H1 (cell line): ENCODE data around the gene IP6K1. TPM values are rescaled to one million over a fixed set of nuclear protein-coding genes. Genes with fewer than 3 reads are reported as not detected.

ENCODE experiments used
- CTCF ChIA-PET: fragments of 300-600 bp; sonication (Branson Sonifier 250); formaldehyde crosslinking; loops from one replicate; lab custom pipeline; 2021; ENCODE audit not compliant: partially characterized antibody; lab: Charles Lee
- POLR2A ChIA-PET: fragments of 300-600 bp; sonication (Branson Sonifier 250); formaldehyde crosslinking; loops from one replicate; lab custom pipeline; 2021; ENCODE audit warnings: inconsistent platforms; ENCODE audit not compliant: partially characterized antibody; lab: Charles Lee
- DNase-seq, 2 experiments: peaks; one replicate each; pipeline versions ENCODE4 v3.0.0 to v3.0.0-alpha.2; 2010 to 2022; ENCODE audit warnings: low spot score in 2 of 2, low read depth in 1 of 2, mixed read lengths in 1 of 2
- FAIRE-seq: peaks from 2 replicates; lab custom pipeline; 2011; peaks lifted over from hg19 to GRCh38; lab: Jason Lieb, UNC
- H2AFZ ChIP-seq: 2 replicates; pipeline ENCODE4 v1.8.1; 2012; ENCODE audit warnings: low read length, inconsistent platforms
- H2AK5ac ChIP-seq: 2 replicates; pipeline ENCODE4 v1.6.1; 2013; ENCODE audit warnings: low read depth, low read length
- H2BK120ac ChIP-seq: replicated peaks from 2 replicates; pipeline ENCODE3; 2013; ENCODE audit warnings: low read depth, low read length, inconsistent platforms
- H2BK12ac ChIP-seq: 2 replicates; pipeline ENCODE4 v1.6.1; 2013; ENCODE audit warnings: low read depth, low read length
- H2BK15ac ChIP-seq: 2 replicates; pipeline ENCODE4 v1.6.1; 2013; ENCODE audit warnings: low read length
- H2BK20ac ChIP-seq: 2 replicates; pipeline ENCODE4 v1.6.1; 2013; ENCODE audit warnings: low read length
- H2BK5ac ChIP-seq: 2 replicates; pipeline ENCODE4 v1.6.1; 2013; ENCODE audit warnings: low read depth, low read length
- H3K14ac ChIP-seq: 2 replicates; pipeline ENCODE4 v1.6.1; 2013; ENCODE audit warnings: inconsistent platforms; ENCODE audit not compliant: insufficient read length
- H3K18ac ChIP-seq: 2 replicates; pipeline ENCODE4 v1.6.1; 2013; ENCODE audit warnings: low read length; ENCODE audit errors: extremely low read depth
- H3K23ac ChIP-seq: 2 replicates; pipeline ENCODE4 v1.6.1; 2013; ENCODE audit warnings: inconsistent platforms; ENCODE audit not compliant: insufficient read length
- H3K23me2 ChIP-seq: 2 replicates; pipeline ENCODE4 v1.6.1; 2013; ENCODE audit warnings: low read depth, low read length
- H3K27ac ChIP-seq: 2 replicates; pipeline ENCODE4 v1.6.1; 2011; ENCODE audit warnings: low read depth, low read length, inconsistent platforms
- H3K27me3 ChIP-seq, 4 experiments: replicated peaks in 1 of 4; 1 replicate in 1 of 4; 2 replicates in 3 of 4; pipeline versions ENCODE4 v1.6.1 to v1.8.1; 2011 to 2013; ENCODE audit warnings: low read length in 3 of 4, mild to moderate bottlenecking in 3 of 4, inconsistent platforms in 2 of 4, mixed read lengths in 2 of 4, moderate library complexity in 1 of 4; ENCODE audit not compliant: control insufficient read depth in 3 of 4, insufficient read depth in 3 of 4; ENCODE audit errors: extremely low read depth in 1 of 4
- H3K36me3 ChIP-seq, 4 experiments: 2 replicates each; pipeline versions ENCODE4 v1.6.1 to v1.8.1; 2011 to 2013; ENCODE audit warnings: mild to moderate bottlenecking in 4 of 4, low read length in 3 of 4, moderate library complexity in 2 of 4, control low read depth in 1 of 4, inconsistent platforms in 1 of 4; ENCODE audit not compliant: insufficient read depth in 4 of 4, control insufficient read depth in 2 of 4
- H3K4ac ChIP-seq: replicated peaks from 2 replicates; pipeline ENCODE3; 2013; ENCODE audit warnings: low read length, low read depth, mixed read lengths, inconsistent platforms; ENCODE audit not compliant: insufficient read length
- H3K4me1 ChIP-seq, 4 experiments: replicated peaks in 1 of 4; 1 replicate in 1 of 4; 2 replicates in 3 of 4; pipeline versions ENCODE4 v1.6.1 to v1.8.1; 2011 to 2013; ENCODE audit warnings: low read length in 3 of 4, inconsistent platforms in 2 of 4, mixed read lengths in 1 of 4; ENCODE audit not compliant: insufficient read depth in 4 of 4, control insufficient read depth in 3 of 4
- H3K4me2 ChIP-seq, 2 experiments: 2 replicates each; pipeline versions ENCODE4 v1.6.1 to v1.8.1; 2011 to 2013; ENCODE audit warnings: low read depth in 2 of 2, low read length in 2 of 2, control low read depth in 1 of 2, inconsistent platforms in 1 of 2, mild to moderate bottlenecking in 1 of 2; ENCODE audit not compliant: insufficient read depth in 1 of 2
- H3K4me3 ChIP-seq, 4 experiments: fragments of 200-600, 300-600 bp in 1 of 4; sonication (generic), shearing (Covaris generic), sonication (Bioruptor Twin) in 1 of 4; 2 replicates each; pipeline versions ENCODE4 v1.5.1 to v1.8.1; 2011 to 2016; ENCODE audit warnings: low read length in 4 of 4, low read depth in 3 of 4, control low read depth in 2 of 4, inconsistent platforms in 2 of 4, mild to moderate bottlenecking in 2 of 4, mixed read lengths in 1 of 4, moderate library complexity in 1 of 4; ENCODE audit not compliant: insufficient read depth in 2 of 4; ENCODE audit errors: extremely low read depth in 1 of 4
- H3K56ac ChIP-seq: replicated peaks from 2 replicates; pipeline ENCODE3; 2013; ENCODE audit warnings: low read depth, mild to moderate bottlenecking, mixed read lengths, low read length, inconsistent platforms; ENCODE audit not compliant: insufficient read length
- H3K79me1 ChIP-seq: 2 replicates; pipeline ENCODE4 v1.6.1; 2013; ENCODE audit warnings: low read depth, low read length, control low read depth
- H3K79me2 ChIP-seq, 2 experiments: 2 replicates each; pipeline versions ENCODE4 v1.6.1 to v1.8.1; 2012 to 2013; ENCODE audit warnings: low read length in 2 of 2, mild to moderate bottlenecking in 2 of 2, inconsistent platforms in 1 of 2; ENCODE audit not compliant: insufficient read depth in 2 of 2, control insufficient read depth in 1 of 2
- H3K9ac ChIP-seq, 4 experiments: replicated peaks in 1 of 4; 1 replicate in 1 of 4; 2 replicates in 3 of 4; pipeline versions ENCODE4 v1.6.1 to v1.8.1; 2011 to 2013; ENCODE audit warnings: low read depth in 3 of 4, low read length in 3 of 4, control low read depth in 2 of 4, mild to moderate bottlenecking in 2 of 4, moderate library complexity in 2 of 4, inconsistent platforms in 1 of 4; ENCODE audit errors: extremely low read depth in 1 of 4
- H3K9me3 ChIP-seq, 2 experiments: 2 replicates each; pipeline versions ENCODE4 v1.6.1 to v1.8.1; 2012 to 2013; ENCODE audit warnings: mild to moderate bottlenecking in 2 of 2, moderate library complexity in 2 of 2, control low read depth in 1 of 2, inconsistent platforms in 1 of 2, low read depth in 1 of 2, low read length in 1 of 2, mixed read lengths in 1 of 2; ENCODE audit not compliant: insufficient read depth in 2 of 2
- H4K20me1 ChIP-seq, 2 experiments: replicated peaks in 1 of 2; 2 replicates each; pipeline versions ENCODE3 to v1.8.1; 2011 to 2013; ENCODE audit warnings: inconsistent platforms in 2 of 2, low read length in 2 of 2, mild to moderate bottlenecking in 1 of 2; ENCODE audit not compliant: insufficient read depth in 2 of 2, control insufficient read depth in 1 of 2
- H4K5ac ChIP-seq: 2 replicates; pipeline ENCODE4 v1.6.1; 2013; ENCODE audit warnings: low read length, low read depth, mixed read lengths, inconsistent platforms; ENCODE audit not compliant: insufficient read length
- H4K8ac ChIP-seq: 2 replicates; pipeline ENCODE4 v1.8.0; 2013; ENCODE audit warnings: mild to moderate bottlenecking, moderate library complexity, low read length, inconsistent platforms; ENCODE audit not compliant: insufficient read depth; ENCODE audit errors: extremely low read depth
- H4K91ac ChIP-seq: replicated peaks from 2 replicates; pipeline ENCODE3; 2013; ENCODE audit warnings: low read length, mixed read lengths, inconsistent platforms; ENCODE audit not compliant: insufficient read length
- CHD2 ChIP-seq: IDR thresholded peaks from 2 replicates; pipeline ENCODE4 v1.6.1; 2012; ENCODE audit warnings: low read length, improper control_type of control experiment
- E2F6 ChIP-seq: IDR thresholded peaks from 2 replicates; pipeline ENCODE4 v1.6.1; 2012; ENCODE audit warnings: inconsistent platforms
- KDM5A ChIP-seq: fragments of 200-600 bp; IDR thresholded peaks from 2 replicates; pipeline ENCODE4 v1.7.1; 2012; ENCODE audit warnings: mild to moderate bottlenecking, low read length, inconsistent platforms, mixed read lengths
- RAD21 ChIP-seq, 2 experiments: IDR thresholded peaks in 1 of 2; conservative IDR thresholded peaks in 1 of 2; 2 replicates each; pipeline ENCODE4 v1.6.1; 2011; ENCODE audit warnings: low read depth in 2 of 2, low read length in 2 of 2, improper control_type of control experiment in 1 of 2, inconsistent platforms in 1 of 2, mild to moderate bottlenecking in 1 of 2, moderate library complexity in 1 of 2
- SAP30 ChIP-seq: fragments of 300-600 bp; sonication (generic); IDR thresholded peaks from 2 replicates; pipeline ENCODE4 v1.7.1; 2012; ENCODE audit warnings: low read length, moderate library complexity, mild to moderate bottlenecking, inconsistent platforms; ENCODE audit not compliant: insufficient read depth, insufficient replicate concordance
- SIRT6 ChIP-seq: IDR thresholded peaks from one replicate; pipeline ENCODE4 v1.7.1; 2012; ENCODE audit warnings: low read length, inconsistent platforms
- SIX5 ChIP-seq: IDR thresholded peaks from 2 replicates; pipeline ENCODE4 v1.6.1; 2011; ENCODE audit warnings: mild to moderate bottlenecking, low read depth, low read length
- TAF1 ChIP-seq: IDR thresholded peaks from 2 replicates; pipeline ENCODE4 v1.6.1; 2011; ENCODE audit warnings: mild to moderate bottlenecking, low read depth, low read length
- TBP ChIP-seq: IDR thresholded peaks from 2 replicates; pipeline ENCODE4 v1.6.1; 2011; ENCODE audit warnings: low read depth, low read length, improper control_type of control experiment
- ZNF274 ChIP-seq: IDR thresholded peaks from 2 replicates; pipeline ENCODE4 v1.7.0; 2012; ENCODE audit warnings: low read length, borderline replicate concordance; ENCODE audit errors: extremely low read depth
- polyA plus RNA-seq, 7 experiments: library from polyadenylated mRNA; depleted of rRNA in 3 of 7; stranded (reverse) in 5 of 7; unstranded in 2 of 7; fragments of >200 nt in 5 of 7; fragments of 200-250 nt in 2 of 7; gene quantifications; 1 replicate in 5 of 7; 2 replicates in 1 of 7; 4 replicates in 1 of 7; pipeline versions ENCODE4 v1.2.1 to v1.2.3, GENCODE V29; 2011 to 2013; ENCODE audit warnings: missing spikeins in 2 of 7, mixed read lengths in 2 of 7
- total RNA-seq: library from RNA; stranded (reverse); fragmentation: NEBNext Ultra II Directional; extraction: Animal tissue kit (Norgen Biotek cat#: 25700); gene quantifications from 2 replicates; pipeline ENCODE4 v1.2.1, GENCODE V29; 2021

Gene IP6K1
- total and polyA plus RNA-seq, 2 of the 8 experiments (the other 6 are each of a cell fraction or from before 2014, with no cell fraction given), result 31.5 to 35.2 TPM

- no peak overlapping the region for H3K56ac ChIP-seq
- H3K14ac ChIP-seq, result no peak overlapping the region
- no peak overlapping the region for H3K23ac ChIP-seq
- no peaks in the 10 kb centered on the region for H3K27me3 ChIP-seq
- H3K79me2 ChIP-seq, result peaks cover 6 to 77% of the 10 kb centered on the region in 2 experiments; a peak in 2 of 4 replicates
- H2BK20ac ChIP-seq, result no peak overlapping the region
- H3K4me2 ChIP-seq, result no peak overlapping the region
- no peaks in the 10 kb centered on the region for H3K4me1 ChIP-seq
- no peak overlapping the region for H3K27ac ChIP-seq
- peaks cover 0 to 3% (median 0%) of the 10 kb centered on the region in 4 experiments; a peak in 1 of 8 replicates for H3K36me3 ChIP-seq
- no peak overlapping the region for H2BK15ac ChIP-seq
- no peak overlapping the region for H2BK120ac ChIP-seq
- no peak overlapping the region for H4K5ac ChIP-seq
- H2AK5ac ChIP-seq, result no peak overlapping the region
- no peaks in the 10 kb centered on the region for H4K20me1 ChIP-seq
- no peak overlapping the region for H2BK12ac ChIP-seq
- ChIA-PET CTCF (interaction anchor here (0.6 to 2.2 kb wide), 3 partner anchors 19 to 130 kb away, joined by 3 to 7 read pairs (median 3); no protein-coding TSS in a partner anchor), POLR2A (interaction anchor here (1.7 to 2.0 kb wide), 2 partner anchors 9 to 51 kb away, joined by 6 to 8 read pairs; partner anchors contain the start of gene AMIGO3)
- no peaks in the 10 kb centered on the region; the same call in 1 of the 2 replicates for H3K23me2 ChIP-seq
- H3K18ac ChIP-seq, result no peak overlapping the region
- no peak overlapping the region for H3K4me3 ChIP-seq
- no peak overlapping the region for H3K9ac ChIP-seq
- no peaks in the 10 kb centered on the region for H3K9me3 ChIP-seq
- no peak overlapping the region for H2AFZ ChIP-seq
- DNase-seq (no peak), FAIRE-seq (no peak)
- no peak overlapping the region for H3K4ac ChIP-seq
- peaks cover 5% of the 10 kb centered on the region for H3K79me1 ChIP-seq
- no peak overlapping the region for H2BK5ac ChIP-seq
- H4K91ac ChIP-seq, result no peak overlapping the region
- no peak overlapping the region for H4K8ac ChIP-seq
- TF ChIP-seq SIX5, result no peak
- TF ChIP-seq TBP, result no peak
- no peak for TF ChIP-seq SIRT6
- no peak for TF ChIP-seq E2F6
- no peak for TF ChIP-seq TAF1
- TF ChIP-seq ZNF274, result no peak
- no peak for TF ChIP-seq CHD2
- TF ChIP-seq RAD21 (IDR thresholded peaks at IDR 0.05 in 1 of 2, conservative IDR thresholded peaks at IDR 0.05 in 1 of 2; ENCODE audit: low read depth in 2 of 2, low read length in 2 of 2), result no peak
- no peak for TF ChIP-seq KDM5A
- TF ChIP-seq SAP30, result no peak
These were observed 16.4 kb downstream of the IP6K1 start for GRCh38 chr3:49769926-49770325.
